NCI-H146 (cell line): Measurements from ENCODE around the gene LPCAT4.
A peak's percentile ranks its signal among the peaks of the same experiment; 100 is the strongest.
"Not testable (repeated sequence)": the region's sequence is repeated elsewhere in the genome, so short reads cannot be mapped to it uniquely, and the experiment has no call there.

ENCODE experiments used
- DNase-seq: peaks from one replicate; lab custom pipeline; 2025; lab: John Stamatoyannopoulos, UW

LPCAT4 gene

GRCh38 chr15:34367101-34368081, at the start of gene LPCAT4:
Gene LPCAT4 (minus strand): TSS chr15:34367196. CDS start chr15:34367100, 96 bp downstream.
- peak; percentile 86 for DNase-seq

GRCh38 chr15:34409511-34409910, 42.5 kb upstream of the LPCAT4 start:
- not testable (repeated sequence) for DNase-seq

GRCh38 chr15:34408973-34409372, 42.0 kb upstream of the LPCAT4 start:
- not testable (repeated sequence) for DNase-seq

GRCh38 chr15:34403899-34404298, 36.9 kb upstream of the LPCAT4 start:
- not testable (repeated sequence) for DNase-seq

GRCh38 chr15:34403160-34403598, 36.2 kb upstream of the LPCAT4 start:
- not testable (repeated sequence) for DNase-seq

- not testable (repeated sequence) for DNase-seq
Measured at GRCh38 chr15:34397637-34398259, 30.8 kb upstream of the LPCAT4 start.

GRCh38 chr15:34392981-34393380, 26.0 kb upstream of the LPCAT4 start:
- not testable (repeated sequence) for DNase-seq

- DNase-seq, result not testable (repeated sequence)
Measured at GRCh38 chr15:34389594-34390086, 22.6 kb upstream of the LPCAT4 start.

GRCh38 chr15:34381829-34382521, 15.0 kb upstream of the LPCAT4 start:
- not testable (repeated sequence) for DNase-seq

- not testable (repeated sequence) for DNase-seq
Measured at GRCh38 chr15:34380491-34380890, 13.5 kb upstream of the LPCAT4 start.

GRCh38 chr15:34376856-34377255, 9.9 kb upstream of the LPCAT4 start:
- DNase-seq, result no peak

GRCh38 chr15:34375541-34375940, 8.5 kb upstream of the LPCAT4 start:
- not testable (repeated sequence) for DNase-seq

- no peak for DNase-seq
Measured at GRCh38 chr15:34374816-34375215, 7.8 kb upstream of the LPCAT4 start.

GRCh38 chr15:34373951-34374350, 7.0 kb upstream of the LPCAT4 start:
- no peak for DNase-seq

- no peak for DNase-seq
Measured at GRCh38 chr15:34370643-34371042, 3.6 kb upstream of the LPCAT4 start.

GRCh38 chr15:34370129-34370528, 3.1 kb upstream of the LPCAT4 start:
- DNase-seq, result no peak

- DNase-seq, result peak; percentile 76
Measured at GRCh38 chr15:34366271-34367065, 528 bp downstream of the LPCAT4 start.

- no peak for DNase-seq
Measured at GRCh38 chr15:34365836-34366235, 1.2 kb downstream of the LPCAT4 start.

GRCh38 chr15:34365091-34365825, 1.7 kb downstream of the LPCAT4 start:
- DNase-seq, result no peak

- no peak for DNase-seq
Measured at GRCh38 chr15:34364041-34364440, 3.0 kb downstream of the LPCAT4 start.
